SK-N-SH (cell line): ENCODE results near the gene COX7B2. TPM values are rescaled to one million over a fixed set of nuclear protein-coding genes. Genes with fewer than 3 reads are reported as not detected.

Source experiments
- CTCF ChIA-PET: fragments of 300-600, 350-600 bp; formaldehyde crosslinking; extraction: SDS; loops from one replicate; lab custom pipeline; 2021; lab: Yijun Ruan, JAX
- POLR2A ChIA-PET: fragments of 350-600 bp; sonication (Branson Sonifier 250); formaldehyde crosslinking; extraction: SDS; loops from one replicate; lab custom pipeline; 2020; ENCODE audit warnings: antibody characterized with exemption, inconsistent platforms; lab: Yijun Ruan, JAX
- DNase-seq: peaks from one replicate; pipeline ENCODE4 v3.0.0; 2012
- H2AFZ ChIP-seq: fragments of 200-600 bp; sonication (generic); 2 replicates; pipeline ENCODE4 v1.8.1; 2016; ENCODE audit warnings: antibody characterized with exemption, mild to moderate bottlenecking, low read depth
- H3F3A ChIP-seq: fragments of 200-600 bp; sonication (generic); replicated peaks from 2 replicates; pipeline ENCODE3; 2016; ENCODE audit warnings: antibody characterized with exemption, mild to moderate bottlenecking; ENCODE audit not compliant: insufficient read depth
- H3K27ac ChIP-seq, 2 experiments: fragments of 200-500 bp in 1 of 2; fragments of 200-600 bp in 1 of 2; sonication (Bioruptor generic) in 1 of 2; sonication (generic), shearing (Covaris generic) in 1 of 2; 2 replicates each; pipeline versions ENCODE4 v1.5.1 to v1.6.1; 2014 to 2016; ENCODE audit warnings: low read depth in 2 of 2, inconsistent platforms in 1 of 2, low read length in 1 of 2, mild to moderate bottlenecking in 1 of 2, mixed read lengths in 1 of 2
- H3K27me3 ChIP-seq: fragments of 200-600 bp; sonication (generic), shearing (Covaris generic); 2 replicates; pipeline ENCODE4 v1.6.1; 2016; ENCODE audit warnings: mixed run types; ENCODE audit not compliant: insufficient read depth
- H3K36me3 ChIP-seq, 2 experiments: fragments of 200-500 bp in 1 of 2; fragments of 200-600 bp in 1 of 2; sonication (Bioruptor generic) in 1 of 2; sonication (generic) in 1 of 2; replicated peaks in 1 of 2; 2 replicates each; pipeline versions ENCODE3 to v1.5.1; 2014 to 2016; ENCODE audit warnings: low read length in 1 of 2, mild to moderate bottlenecking in 1 of 2; ENCODE audit not compliant: insufficient read depth in 2 of 2, control insufficient read depth in 1 of 2
- H3K4me1 ChIP-seq, 2 experiments: fragments of 200-500 bp in 1 of 2; fragments of 200-600 bp in 1 of 2; sonication (Bioruptor generic) in 1 of 2; sonication (generic), shearing (Covaris generic) in 1 of 2; 2 replicates each; pipeline versions ENCODE4 v1.5.1 to v1.6.1; 2014 to 2016; ENCODE audit warnings: low read depth in 1 of 2, low read length in 1 of 2, mixed run types in 1 of 2; ENCODE audit not compliant: insufficient read depth in 2 of 2, control insufficient read depth in 1 of 2
- H3K4me2 ChIP-seq: fragments of 200-600 bp; sonication (generic), shearing (Covaris generic); 2 replicates; pipeline ENCODE4 v1.6.1; 2017; ENCODE audit warnings: mixed run types
- H3K4me3 ChIP-seq, 2 experiments: fragments of 200-500 bp in 1 of 2; fragments of 200-600 bp in 1 of 2; sonication (Bioruptor generic) in 1 of 2; sonication (generic), shearing (Covaris generic) in 1 of 2; 2 replicates each; pipeline versions ENCODE4 v1.5.1 to v1.8.1; 2014 to 2016; ENCODE audit warnings: low read depth in 2 of 2, inconsistent platforms in 1 of 2, low read length in 1 of 2, mild to moderate bottlenecking in 1 of 2, mixed read lengths in 1 of 2, moderate library complexity in 1 of 2
- H3K79me2 ChIP-seq: fragments of 200-600 bp; sonication (generic); 2 replicates; pipeline ENCODE4 v1.8.1; 2017; ENCODE audit warnings: mild to moderate bottlenecking; ENCODE audit not compliant: insufficient read depth
- H3K9ac ChIP-seq: fragments of 200-600 bp; sonication (generic); 2 replicates; pipeline ENCODE4 v1.6.1; 2017; ENCODE audit warnings: mixed run types
- H3K9me2 ChIP-seq: fragments of 200-600 bp; sonication (generic); 2 replicates; pipeline ENCODE4 v1.6.1; 2017; ENCODE audit warnings: mixed run types
- H3K9me3 ChIP-seq: fragments of 200-600 bp; sonication (generic); 2 replicates; pipeline ENCODE4 v1.6.1; 2017; ENCODE audit warnings: mixed run types, mild to moderate bottlenecking, moderate library complexity
- H4K20me1 ChIP-seq: fragments of 200-600 bp; sonication (generic); 2 replicates; pipeline ENCODE4 v1.6.1; 2017; ENCODE audit warnings: mild to moderate bottlenecking, mixed run types; ENCODE audit not compliant: insufficient read depth
- EP300 ChIP-seq, 2 experiments: IDR thresholded peaks; 2 replicates each; pipeline versions ENCODE4 v1.4.0 to v1.6.1; 2012; ENCODE audit warnings: borderline replicate concordance in 1 of 2, low read depth in 1 of 2, low read length in 1 of 2
- FOSL2 ChIP-seq: IDR thresholded peaks from 2 replicates; pipeline ENCODE4 v1.4.0; 2012; ENCODE audit warnings: low read depth, mild to moderate bottlenecking, moderate library complexity, borderline replicate concordance
- FOXM1 ChIP-seq: IDR thresholded peaks from 2 replicates; pipeline ENCODE4 v1.4.0; 2012; ENCODE audit warnings: low read depth, mild to moderate bottlenecking
- GABPA ChIP-seq: IDR thresholded peaks from 2 replicates; pipeline ENCODE4 v1.4.0; 2012; ENCODE audit warnings: low read depth, mild to moderate bottlenecking
- GATA2 ChIP-seq: sonication (generic); formaldehyde crosslinking; IDR thresholded peaks from 2 replicates; pipeline ENCODE4 v1.5.0; 2020; ENCODE audit warnings: mild to moderate bottlenecking, missing genetic modification reagents
- JUND ChIP-seq: IDR thresholded peaks from 2 replicates; pipeline ENCODE4 v1.4.0; 2012
- MAX ChIP-seq: IDR thresholded peaks from 2 replicates; pipeline ENCODE4 v1.4.0; 2012; ENCODE audit warnings: low read depth
- MEF2A ChIP-seq: IDR thresholded peaks from 2 replicates; pipeline ENCODE4 v1.4.0; 2012; ENCODE audit warnings: low read depth, borderline replicate concordance
- NRF1 ChIP-seq: IDR thresholded peaks from 2 replicates; pipeline ENCODE4 v1.6.1; 2012; ENCODE audit warnings: low read depth, mild to moderate bottlenecking, low read length
- PBX3 ChIP-seq: IDR thresholded peaks from 2 replicates; pipeline ENCODE4; 2012
- POLR2AphosphoS5 ChIP-seq: IDR thresholded peaks from 2 replicates; pipeline ENCODE4 v1.6.1; 2012; ENCODE audit warnings: low read depth, low read length
- RCOR1 ChIP-seq: fragments of 150-350 bp; IDR thresholded peaks from 2 replicates; pipeline ENCODE4 v1.6.1; 2017; ENCODE audit warnings: antibody characterized with exemption, low read length
- RXRA ChIP-seq: IDR thresholded peaks from 2 replicates; pipeline ENCODE4 v1.4.0; 2012; ENCODE audit warnings: low read depth, mild to moderate bottlenecking, borderline replicate concordance
- SMC3 ChIP-seq: IDR thresholded peaks from 2 replicates; pipeline ENCODE4 v1.6.1; 2012; ENCODE audit warnings: low read depth, low read length, improper control_type of control experiment
- TAF1 ChIP-seq: IDR thresholded peaks from 2 replicates; pipeline ENCODE4 v1.6.1; 2012; ENCODE audit warnings: low read depth, mild to moderate bottlenecking, low read length, moderate library complexity, borderline replicate concordance
- USF1 ChIP-seq: IDR thresholded peaks from 2 replicates; pipeline ENCODE4 v1.4.0; 2012; ENCODE audit warnings: low read depth, borderline replicate concordance
- USF2 ChIP-seq: fragments of 150-350 bp; IDR thresholded peaks from 2 replicates; pipeline ENCODE4 v1.6.1; 2017; ENCODE audit warnings: antibody characterized with exemption, low read length, low read depth, borderline replicate concordance
- YY1 ChIP-seq: IDR thresholded peaks from 2 replicates; pipeline ENCODE4 v1.4.0; 2012; ENCODE audit warnings: low read depth, mild to moderate bottlenecking
- ZBTB33 ChIP-seq: IDR thresholded peaks from 2 replicates; pipeline ENCODE4 v1.4.0; 2012; ENCODE audit warnings: low read depth, borderline replicate concordance
- WGBS: methylation state at CpG from one replicate; pipeline ENCODE4 v1.1.6; 2017; ENCODE audit warnings: low lambda C conversion rate; 5-methylcytosine and 5-hydroxymethylcytosine counted together
- polyA plus RNA-seq, 3 experiments: library from polyadenylated mRNA; depleted of rRNA; stranded (reverse); fragments of >200 nt; gene quantifications; 2 replicates each; pipeline ENCODE4 v1.2.3, GENCODE V29; 2012

COX7B2 gene
- polyA plus RNA-seq, 1 of the 3 experiments (the other 2 are of a cell fraction) = not detected

- Histone ChIP-seq H3K27me3 (no peaks in the 10 kb centered on the region), H3K9ac (no peak overlapping the region), H3K4me1 (no peaks in the 10 kb centered on the region), H3K9me2 (no peaks in the 10 kb centered on the region), H3K9me3 (no peaks in the 10 kb centered on the region), H3K27ac (no peak overlapping the region), H3K4me2 (no peak overlapping the region), H3F3A (no peaks in the 10 kb centered on the region), H3K4me3 (no peak overlapping the region), H3K79me2 (no peaks in the 10 kb centered on the region), H3K36me3 (no peaks in the 10 kb centered on the region), H2AFZ (no peak overlapping the region), H4K20me1 (no peaks in the 10 kb centered on the region)
- WGBS = 6% methylated on average over 1 of the region's 1 CpG
- no peak for DNase-seq
- TF ChIP-seq GATA2 (no peak), RCOR1 (no peak), FOSL2 (no peak), TAF1 (no peak), MAX (no peak), GABPA (no peak)
- CTCF ChIA-PET = no interaction called here
- POLR2A ChIA-PET = no interaction called here
These were observed 91.2 kb downstream of the COX7B2 start for GRCh38 chr4:46817806-46818205.

GRCh38 chr4:46804781-46805413 is 104.1 kb downstream of the COX7B2 start:
- Histone ChIP-seq H3K27me3 (no peaks in the 10 kb centered on the region), H2AFZ (no peak overlapping the region), H3K4me1 (no peaks in the 10 kb centered on the region), H3K27ac (no peak overlapping the region), H3K4me3 (no peak overlapping the region), H3K9ac (no peak overlapping the region), H4K20me1 (no peaks in the 10 kb centered on the region), H3K9me3 (no peaks in the 10 kb centered on the region), H3K9me2 (no peaks in the 10 kb centered on the region)
- no peak for DNase-seq
- POLR2A ChIA-PET = no interaction called here
- CTCF ChIA-PET = interaction anchor here (1.0 kb wide), 1 partner anchor 31 kb away, joined by 3 read pairs; no protein-coding TSS in a partner anchor
- TF ChIP-seq EP300 (IDR thresholded peaks at IDR 0.05; ENCODE audit: borderline replicate concordance in 1 of 2, low read depth in 1 of 2, low read length in 1 of 2) (no peak), ZBTB33 (no peak), TAF1 (no peak), POLR2AphosphoS5 (no peak), NRF1 (no peak), RXRA (no peak), GATA2 (no peak), FOXM1 (no peak), MEF2A (no peak), JUND (no peak), USF2 (no peak), YY1 (no peak), PBX3 (no peak), USF1 (no peak), SMC3 (no peak)
- TF ChIP-seq, all 33 proteins: peak for 0
- Histone ChIP-seq H3K4me2 (no peak overlapping the region), H3K36me3 (no peaks in the 10 kb centered on the region), H3F3A (no peaks in the 10 kb centered on the region), H3K79me2 (no peaks in the 10 kb centered on the region)
- WGBS = 10% methylated on average over 4 of the region's 24 CpGs
